Middle frontal gyrus (tissue), 1 donor: ENCODE measurements around the gene CYBRD1.
"Not testable (repeated sequence)": the region's sequence is repeated elsewhere in the genome, so short reads cannot be mapped to it uniquely, and the experiment has no call there.

ENCODE experiments used
- DNase-seq: peaks from one replicate; pipeline ENCODE4 v3.0.0-alpha.2; 2015; ENCODE audit warnings: low spot score; ENCODE audit errors: extremely low spot score

Gene CYBRD1

DNA sequence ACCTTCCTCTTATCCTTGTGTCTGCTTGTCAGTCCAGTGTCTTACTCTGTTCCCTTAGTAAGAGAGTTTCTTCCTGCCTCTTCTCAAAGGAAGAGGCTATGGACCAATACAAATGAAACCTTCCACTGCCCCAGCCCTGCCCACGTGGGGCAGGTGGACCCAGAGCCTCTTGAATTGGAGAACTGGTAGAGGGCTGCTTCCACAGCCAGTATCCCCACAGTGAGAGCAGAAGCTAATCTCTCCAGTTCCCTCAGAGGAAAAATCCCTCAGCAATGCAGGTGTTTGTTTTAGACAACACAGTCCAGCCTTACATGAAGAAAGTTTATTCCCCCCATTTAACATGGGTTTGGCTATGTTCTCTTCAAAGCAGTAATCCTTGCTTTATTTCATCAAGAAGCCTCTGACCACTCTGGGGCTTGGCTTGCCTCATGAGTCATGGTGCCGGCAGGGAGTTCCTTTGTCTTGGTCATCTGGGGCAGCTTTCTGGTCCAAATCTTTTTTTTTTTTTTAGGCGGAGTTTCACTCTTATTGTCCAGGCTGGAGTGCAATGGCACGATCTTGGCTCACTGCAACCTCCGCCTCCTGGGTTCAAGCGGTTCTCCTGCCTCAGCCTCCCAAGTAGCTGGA, 6.5 kb upstream of the CYBRD1 start:
- no peak for DNase-seq

- no peak for DNase-seq
Measured at GRCh38 chr2:171516793-171517192, 5.5 kb upstream of the CYBRD1 start.

- DNase-seq, result no peak
Measured at GRCh38 chr2:171520471-171520870, 1.8 kb upstream of the CYBRD1 start.

DNA sequence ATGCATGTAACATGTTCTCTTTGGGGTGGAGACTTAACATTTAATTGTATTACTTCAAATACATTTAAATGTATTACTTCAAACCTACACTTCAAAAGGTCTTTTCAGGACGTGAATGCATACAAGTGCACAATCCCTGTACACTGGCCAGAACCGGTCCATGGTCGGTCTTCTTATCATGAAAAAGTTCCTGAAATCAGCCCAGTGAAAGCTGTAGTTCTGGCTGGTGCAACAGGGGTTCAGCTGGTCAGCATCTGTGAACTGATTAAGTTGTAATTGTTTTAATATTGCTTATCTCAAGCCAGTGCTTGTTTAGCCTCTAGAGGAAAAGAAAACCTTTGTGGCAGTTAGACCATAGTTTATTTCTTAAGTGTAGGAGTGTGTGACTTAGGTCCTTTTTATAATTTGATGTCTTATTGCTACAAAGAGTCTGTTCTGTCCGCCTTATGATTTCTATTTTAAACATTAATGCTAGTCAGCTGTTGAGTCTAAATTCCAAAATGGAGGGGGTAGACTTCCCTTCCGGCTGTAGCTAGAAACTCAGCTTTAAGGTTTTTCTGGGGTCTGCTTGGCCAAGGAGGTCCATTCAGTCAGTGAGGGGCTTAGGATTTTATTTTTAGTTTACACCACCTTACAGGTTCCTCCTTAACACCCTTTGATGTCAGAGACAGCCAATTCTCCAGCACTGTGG, 768 bp upstream of the CYBRD1 start:
- no peak for DNase-seq

DNA sequence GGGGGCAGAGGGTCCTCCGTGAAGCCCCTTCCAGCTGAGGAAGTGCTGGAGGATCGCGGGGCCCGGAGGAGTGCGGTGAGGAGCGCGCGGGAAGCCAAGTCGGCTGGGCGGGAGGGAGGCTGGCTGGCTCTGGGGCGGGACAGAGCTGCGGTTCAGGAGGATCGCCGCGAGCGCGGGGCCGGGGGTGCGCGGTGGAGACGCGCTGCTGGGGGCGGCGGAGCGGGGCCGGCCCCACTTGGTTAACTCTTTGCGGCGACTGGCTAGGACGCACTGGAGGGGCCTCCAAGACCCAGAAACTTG, 464 bp downstream of the CYBRD1 start:
- DNase-seq, result no peak

- DNase-seq, result peak; percentile 38
Measured at GRCh38 chr2:171523088-171524017, 1.1 kb downstream of the CYBRD1 start.

DNA sequence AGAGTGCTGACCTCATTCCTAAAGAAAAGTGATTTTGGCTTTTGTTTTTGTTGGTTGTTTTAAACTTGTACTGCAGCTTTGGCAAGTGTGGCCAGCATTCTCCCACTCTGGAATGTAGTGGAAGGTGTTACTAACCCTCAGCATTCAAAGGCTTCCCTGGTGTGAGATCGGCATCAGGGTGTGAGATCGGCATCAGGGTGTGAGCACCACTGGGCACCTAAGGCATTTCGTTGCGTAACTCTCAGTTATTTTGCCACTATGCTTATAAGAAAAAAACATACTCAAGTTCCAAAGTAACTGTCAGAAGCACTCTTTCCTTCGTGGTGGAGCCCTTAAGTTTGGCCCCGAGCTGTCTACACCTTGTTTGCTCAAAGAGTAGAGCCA, 1.7 kb downstream of the CYBRD1 start:
- no peak for DNase-seq

- no peak for DNase-seq
Measured at GRCh38 chr2:171529914-171530313, 7.6 kb downstream of the CYBRD1 start.

DNA sequence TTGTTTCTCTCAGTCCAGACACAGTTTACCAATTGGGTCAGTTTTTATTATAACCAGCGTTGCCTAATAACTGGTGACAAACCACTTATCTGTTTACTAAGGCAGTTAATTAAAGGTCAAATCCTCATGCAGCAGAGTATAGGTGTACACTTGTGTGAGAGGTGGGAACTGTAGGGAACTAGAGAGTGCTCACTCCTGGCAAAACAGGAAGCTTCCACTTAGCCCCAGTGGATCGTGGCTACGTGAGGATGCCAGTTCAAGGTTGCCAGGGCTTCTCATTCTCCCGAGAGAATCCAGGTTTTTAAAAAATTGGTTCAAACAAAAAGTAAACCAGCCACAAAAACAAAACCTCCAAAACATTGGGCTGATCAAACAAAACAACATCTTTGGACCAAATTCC, 8.1 kb downstream of the CYBRD1 start:
- no peak for DNase-seq

DNA sequence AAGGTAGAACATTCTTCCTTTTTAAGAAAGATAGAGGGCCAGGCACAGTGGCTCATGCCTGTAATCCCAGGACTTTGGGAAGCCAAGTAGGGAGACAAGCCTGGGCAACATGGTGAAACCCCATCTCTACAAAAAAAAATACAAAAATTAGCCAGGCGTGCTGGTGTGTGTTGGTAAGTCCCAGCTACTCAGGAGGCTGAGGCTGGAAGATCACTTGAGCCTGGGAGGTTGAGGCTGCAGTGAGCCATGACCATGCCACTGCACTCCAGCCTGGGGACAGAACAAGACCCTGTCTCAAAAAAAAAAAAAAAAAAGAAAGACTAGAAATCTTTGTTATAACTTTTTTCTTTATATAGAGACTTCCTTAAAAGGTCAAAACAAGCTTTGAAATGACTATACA, 8.6 kb downstream of the CYBRD1 start:
- not testable (repeated sequence) for DNase-seq

- no peak for DNase-seq
Measured at GRCh38 chr2:171531291-171531690, 9.0 kb downstream of the CYBRD1 start.

DNA sequence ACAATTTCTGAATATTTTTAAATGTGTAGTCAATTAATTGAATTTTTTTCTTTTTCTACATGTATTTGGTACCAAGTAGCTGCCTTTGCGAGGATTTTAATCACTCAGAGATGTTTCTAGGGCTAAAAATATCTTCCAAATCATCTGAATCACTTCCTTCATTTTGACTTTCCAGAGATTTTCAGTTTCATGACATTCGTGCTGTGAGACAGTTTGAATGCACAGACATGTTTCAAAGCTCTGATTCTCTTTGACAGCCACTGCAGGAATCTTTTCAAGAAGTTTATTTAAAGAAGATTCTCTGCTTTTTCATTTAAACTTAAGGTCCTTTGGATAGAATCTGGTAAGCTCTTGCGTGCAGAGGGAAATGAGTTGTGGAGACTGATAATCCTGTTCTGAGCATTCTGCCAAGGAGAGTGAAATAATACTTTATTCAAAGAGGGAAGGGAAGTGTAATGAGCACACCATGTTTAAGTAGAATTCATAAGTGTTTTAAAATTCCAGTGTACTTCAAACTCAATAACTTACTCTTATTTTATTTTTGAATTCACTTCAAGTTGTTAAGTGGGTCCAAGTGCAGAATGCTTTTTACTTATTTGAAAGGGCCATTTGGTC, 9.7 kb downstream of the CYBRD1 start:
- no peak for DNase-seq

- no peak for DNase-seq
Measured at GRCh38 chr2:171533331-171533730, 11.1 kb downstream of the CYBRD1 start.

- DNase-seq, result not testable (repeated sequence)
Measured at GRCh38 chr2:171535528-171535927, 13.3 kb downstream of the CYBRD1 start.

GRCh38 chr2:171540437-171540836, 18.2 kb downstream of the CYBRD1 start:
- DNase-seq, result no peak

GRCh38 chr2:171541202-171541887, 19.1 kb downstream of the CYBRD1 start:
- no peak for DNase-seq

- DNase-seq, result no peak
Measured at GRCh38 chr2:171545086-171545485, 22.8 kb downstream of the CYBRD1 start.

DNA sequence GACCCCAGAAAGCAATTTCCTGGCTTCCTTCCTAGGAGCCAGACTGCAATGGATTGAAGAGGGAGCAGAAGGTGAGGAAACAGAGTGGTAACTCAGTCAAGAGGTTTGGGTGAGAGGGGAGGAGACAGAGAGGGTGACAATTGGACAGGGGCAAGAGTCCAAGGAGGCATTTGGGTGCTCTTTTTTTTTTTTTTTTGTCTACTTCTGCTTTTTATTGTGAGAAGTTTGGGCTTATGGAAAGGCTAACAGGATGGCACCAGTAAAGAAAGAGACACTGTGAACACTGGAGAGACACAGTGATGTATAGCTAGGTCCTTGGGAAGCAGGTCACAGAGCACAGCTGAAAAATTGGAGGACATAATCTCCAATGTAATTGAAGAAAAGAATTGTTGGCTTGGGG, 25.0 kb downstream of the CYBRD1 start:
- no peak for DNase-seq

- DNase-seq, result no peak
Measured at GRCh38 chr2:171547720-171548119, 25.4 kb downstream of the CYBRD1 start.

DNA sequence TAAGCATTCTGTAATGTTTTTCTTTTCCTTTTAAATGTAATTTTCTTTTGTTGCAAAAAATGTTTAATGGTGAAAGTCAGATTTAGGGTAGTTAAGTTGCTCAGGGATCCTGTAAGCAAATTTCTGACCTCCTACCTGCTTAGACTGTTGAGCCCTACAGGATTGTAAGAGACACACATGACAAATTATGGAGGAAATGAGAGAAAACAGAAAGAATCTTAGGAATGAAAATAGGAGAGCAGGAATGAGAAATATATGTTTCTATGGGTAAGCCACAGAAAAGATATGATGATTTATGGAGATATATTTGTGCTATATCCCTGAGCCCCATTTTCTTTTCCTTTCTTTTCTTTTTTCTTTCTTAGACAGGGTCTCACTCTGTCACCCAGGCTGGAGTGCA, 28.3 kb downstream of the CYBRD1 start:
- no peak for DNase-seq

DNA sequence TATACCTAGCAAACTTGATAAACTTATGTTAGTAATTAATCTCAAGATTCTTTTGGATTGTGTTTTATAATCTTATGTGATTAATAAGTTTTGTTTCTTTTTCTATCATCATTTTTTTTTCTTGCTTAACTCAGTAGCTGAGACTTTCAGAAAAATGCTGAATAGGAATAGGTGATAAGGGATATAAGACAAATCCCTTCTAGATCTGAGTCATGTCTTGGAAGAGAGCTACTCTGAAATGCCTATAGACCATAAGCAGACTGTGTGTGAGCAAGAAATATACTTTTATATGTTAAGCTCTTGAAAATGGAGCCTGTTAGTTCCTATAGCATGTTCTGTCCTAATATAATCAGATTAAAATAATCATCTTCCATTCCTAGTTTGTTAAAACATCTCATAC, 29.6 kb downstream of the CYBRD1 start:
- no peak for DNase-seq
